Kidney capillary endothelial cell (primary cell): Measurements from ENCODE around the gene DHRS2.
A peak's percentile ranks its signal among the peaks of the same experiment; 100 is the strongest.

ENCODE experiments used
- DNase-seq: peaks from one replicate; pipeline ENCODE4 v3.0.0-alpha.2; 2018; ENCODE audit warnings: low spot score

The DHRS2 gene

DNA sequence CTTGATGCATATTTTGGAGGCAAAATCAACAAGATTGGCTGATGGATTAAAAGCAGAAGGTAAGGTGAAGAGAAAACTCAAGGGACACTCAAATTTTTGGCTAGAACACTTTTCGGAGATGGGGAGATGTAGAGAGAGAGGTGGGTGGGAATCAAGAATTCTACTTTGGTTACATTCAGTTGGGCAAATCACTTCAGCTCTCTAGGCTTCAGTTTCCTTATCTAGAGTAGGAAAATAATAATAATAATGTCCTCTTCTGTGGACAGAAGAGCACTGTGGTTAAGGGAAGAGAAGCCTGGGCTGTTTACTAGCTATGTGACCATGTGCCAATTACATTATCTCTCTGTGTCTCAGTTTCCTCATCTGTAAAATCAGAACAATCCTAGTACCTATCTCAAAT, 23.4 kb upstream of the DHRS2 start:
- no peak for DNase-seq

- DNase-seq: no peak
Observed at GRCh38 chr14:23613242-23614070, 22.7 kb upstream of the DHRS2 start.

DNA sequence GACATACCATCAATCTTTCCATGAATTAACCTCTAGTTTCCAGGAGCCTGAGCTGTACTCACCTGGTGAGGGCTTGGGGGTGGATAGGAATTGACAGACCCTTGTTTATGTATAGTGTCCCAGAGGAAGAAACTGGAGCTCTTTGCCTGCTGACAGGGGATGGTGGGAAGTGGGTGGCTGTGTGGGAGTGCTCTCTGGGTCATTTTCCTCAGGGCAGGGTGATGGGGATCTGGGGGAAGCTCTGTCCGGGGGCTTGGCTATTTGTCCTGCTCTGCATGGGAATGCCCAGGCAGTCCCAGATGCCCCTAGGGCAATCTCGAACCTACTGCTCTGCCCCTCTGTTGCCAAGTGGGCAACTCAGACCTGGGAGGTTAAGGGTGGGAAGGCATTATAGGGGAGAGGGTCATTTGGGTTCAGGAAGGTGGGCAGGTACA, 21.8 kb upstream of the DHRS2 start:
- DNase-seq: no peak

- no peak for DNase-seq
Observed at GRCh38 chr14:23615856-23616255, 20.3 kb upstream of the DHRS2 start.

DNA sequence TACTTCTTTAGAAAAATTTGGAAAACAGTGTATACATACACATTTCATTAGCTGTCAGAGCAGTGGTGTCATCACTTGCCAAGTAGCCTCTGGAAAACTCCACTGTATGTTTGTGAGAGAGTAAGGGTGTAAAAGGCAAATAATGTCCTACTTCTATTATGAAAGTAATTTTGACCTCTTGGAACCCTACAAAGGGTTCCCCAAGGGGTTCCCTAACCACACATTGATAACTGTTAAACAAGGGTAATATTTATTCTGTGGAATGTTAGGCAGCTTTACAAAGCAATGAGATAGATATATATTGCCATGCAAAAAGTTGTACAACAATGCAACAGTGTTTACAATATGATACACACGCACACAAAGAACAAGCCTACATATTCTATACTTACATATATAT, 18.6 kb upstream of the DHRS2 start:
- no peak for DNase-seq

GRCh38 chr14:23618415-23618988, 17.7 kb upstream of the DHRS2 start:
- no peak for DNase-seq

GRCh38 chr14:23620177-23620702, 15.9 kb upstream of the DHRS2 start:
- no peak for DNase-seq

DNA sequence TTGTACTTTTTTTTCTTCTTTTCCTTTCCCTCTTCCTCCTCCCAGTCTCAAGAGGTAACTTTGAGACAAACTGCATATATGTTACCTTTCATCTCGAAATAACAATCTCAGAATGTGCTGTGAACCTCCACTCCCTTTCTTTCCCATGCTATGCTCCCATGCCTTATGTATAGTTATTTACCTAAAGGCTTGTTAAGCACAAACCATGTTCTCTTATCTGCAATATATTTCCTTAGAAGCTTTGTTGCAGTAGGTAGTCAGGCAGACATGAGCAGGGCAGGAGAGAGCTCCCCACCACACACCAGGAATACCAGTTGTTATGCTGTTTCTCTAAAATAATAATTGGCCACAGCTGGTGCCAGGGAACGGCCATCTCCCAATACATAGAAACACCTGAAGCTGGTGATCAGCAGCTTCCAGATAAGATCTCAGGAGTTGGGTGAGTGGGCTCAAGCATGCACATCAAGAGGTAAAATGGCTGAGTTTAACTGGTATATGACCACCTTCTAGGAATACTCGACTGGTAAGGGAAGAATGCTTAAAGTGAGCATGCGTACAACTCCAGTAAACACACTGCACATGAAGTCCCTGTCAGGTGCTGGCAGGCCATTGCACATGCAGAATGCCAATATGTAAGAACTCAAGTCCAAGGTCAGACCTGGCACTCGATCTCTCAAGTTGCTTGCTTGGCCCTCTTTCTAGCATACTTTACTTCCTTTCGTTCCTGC, 14.8 kb upstream of the DHRS2 start:
- DNase-seq: no peak

- no peak for DNase-seq
Observed at GRCh38 chr14:23621932-23622730, 14.0 kb upstream of the DHRS2 start.

DNA sequence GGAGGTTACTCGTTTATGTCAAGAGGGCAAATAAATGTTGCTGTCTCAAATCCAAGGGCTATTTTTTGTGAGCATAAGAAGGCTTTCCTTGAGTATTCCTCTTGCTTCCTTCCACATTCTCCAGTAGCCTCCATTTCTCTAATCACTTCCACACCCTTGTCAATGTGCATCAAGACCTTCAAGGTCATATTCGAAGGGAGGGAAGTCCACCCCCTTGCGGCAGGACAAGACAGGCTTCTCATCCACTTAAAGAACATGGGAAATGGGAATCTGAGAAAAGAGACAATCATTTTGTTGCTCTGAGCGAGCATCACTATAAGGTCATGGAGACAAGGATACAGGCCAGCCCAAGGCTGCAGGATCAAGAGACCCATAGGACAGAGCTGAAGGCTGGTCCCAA, 13.2 kb upstream of the DHRS2 start:
- DNase-seq: no peak

GRCh38 chr14:23623962-23624361, 12.2 kb upstream of the DHRS2 start:
- DNase-seq: no peak

- DNase-seq: no peak
Observed at GRCh38 chr14:23624830-23625404, 11.2 kb upstream of the DHRS2 start.

DNA sequence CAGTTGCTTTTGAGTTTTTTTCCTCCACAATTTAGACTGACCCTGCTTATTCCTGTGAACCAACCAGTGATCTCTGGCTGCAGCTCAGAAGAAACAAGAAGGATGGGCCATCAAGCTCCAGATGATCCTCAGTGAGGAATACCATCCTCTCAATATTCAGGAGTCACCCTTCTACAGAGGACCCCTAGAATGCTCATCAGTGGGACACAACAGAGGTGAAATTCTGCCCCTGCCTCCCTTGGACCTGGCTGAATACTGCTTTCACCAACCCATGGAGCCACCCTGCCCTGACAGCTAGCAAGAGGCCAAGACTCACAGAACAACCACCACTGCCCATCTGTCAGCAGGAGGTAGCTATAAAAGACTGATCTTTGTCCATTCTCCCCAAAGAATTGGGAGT, 9.2 kb upstream of the DHRS2 start:
- no peak for DNase-seq

GRCh38 chr14:23627961-23628360, 8.2 kb upstream of the DHRS2 start:
- no peak for DNase-seq

DNA sequence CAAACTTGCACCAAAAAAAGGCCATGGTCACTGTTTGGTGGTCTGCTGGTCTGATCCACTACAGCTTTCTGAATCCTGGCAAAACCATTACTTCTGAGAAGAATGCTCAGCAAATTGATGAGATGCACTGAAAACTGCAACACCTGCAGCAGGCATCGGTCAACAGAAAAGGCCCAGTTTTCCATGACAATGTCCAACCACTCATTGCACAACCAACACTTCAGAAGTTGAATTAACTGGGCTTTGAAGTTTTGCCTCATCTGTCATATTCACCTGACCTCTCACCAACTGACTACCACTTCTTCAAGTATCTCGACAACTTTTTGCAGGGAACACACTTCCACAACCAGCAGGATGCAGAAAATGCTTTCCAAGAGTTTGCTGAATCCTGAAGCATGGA, 7.0 kb upstream of the DHRS2 start:
- no peak for DNase-seq

- no peak for DNase-seq
Observed at GRCh38 chr14:23629832-23630396, 6.2 kb upstream of the DHRS2 start.

DNA sequence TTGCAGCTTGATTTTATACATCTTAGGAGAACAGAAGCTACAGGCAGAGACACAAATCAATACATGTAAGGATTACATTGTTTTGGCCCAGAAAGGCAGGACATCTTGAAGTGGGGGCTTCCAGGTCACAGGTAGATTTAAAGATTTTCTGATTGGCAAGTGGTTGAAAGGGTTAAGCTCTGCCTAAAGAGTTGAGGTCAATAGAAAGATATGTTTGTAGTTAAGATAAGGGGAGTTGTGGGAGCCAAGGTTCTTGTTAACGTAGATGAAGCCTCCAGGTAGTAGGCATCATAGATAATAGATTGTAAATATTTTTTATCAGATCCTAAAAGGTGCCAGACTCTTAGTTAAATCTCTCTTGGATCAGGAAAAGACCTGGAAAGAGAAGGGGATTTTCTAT, 5.5 kb upstream of the DHRS2 start:
- DNase-seq: no peak

DNA sequence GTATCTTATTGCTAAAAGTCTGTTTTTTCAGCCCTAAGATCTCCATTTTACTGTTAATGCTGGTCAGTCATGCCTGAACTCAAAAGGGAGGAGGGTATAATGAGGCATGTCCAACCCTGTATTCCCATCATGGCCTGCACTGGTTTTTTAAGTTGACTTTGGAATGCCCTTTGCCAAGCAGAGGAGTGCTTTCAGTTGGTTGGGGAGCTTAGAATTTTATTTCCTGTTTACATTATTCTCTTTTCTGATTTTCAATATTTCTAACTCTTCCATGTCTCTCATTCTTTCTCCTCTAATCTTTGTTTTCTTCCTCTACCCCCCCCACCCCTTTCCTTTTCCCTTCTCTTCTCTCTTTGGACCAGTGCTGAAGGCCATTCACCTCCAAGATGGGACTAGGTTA, 4.9 kb upstream of the DHRS2 start:
- DNase-seq: no peak

GRCh38 chr14:23631702-23632460, 4.3 kb upstream of the DHRS2 start:
- peak; percentile 51 for DNase-seq

DNA sequence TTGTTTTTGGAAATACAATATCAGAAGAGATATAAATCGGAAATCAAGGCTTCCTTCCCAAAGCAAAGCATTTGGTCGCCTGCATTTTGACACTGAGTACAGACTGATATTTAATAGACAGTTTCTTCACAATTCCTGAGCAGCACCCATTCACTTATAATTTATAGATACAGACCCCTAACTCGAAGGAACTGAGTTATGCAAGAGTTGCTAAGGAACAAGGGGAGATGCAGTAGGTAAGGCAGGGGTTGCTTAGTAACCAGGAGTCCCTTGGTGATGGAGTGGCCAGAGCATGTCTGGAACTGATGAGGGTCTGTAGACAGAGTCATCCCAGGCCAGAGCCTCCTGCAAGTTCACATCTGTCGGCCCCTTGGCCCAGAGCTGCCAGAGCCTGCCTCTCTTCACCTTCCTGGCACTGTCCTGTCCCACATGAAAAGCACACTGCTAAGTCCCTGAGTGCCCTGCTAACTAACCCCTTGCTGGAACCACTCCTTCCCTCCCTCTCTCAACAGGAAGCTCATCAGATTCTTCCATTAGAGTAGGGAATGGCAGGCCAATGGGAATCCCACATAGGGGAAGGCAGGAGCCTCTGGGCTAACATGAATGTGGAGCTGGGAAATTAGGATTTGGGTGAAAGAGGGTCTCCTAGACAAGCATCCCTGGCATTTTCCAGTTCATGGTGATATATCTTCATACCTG, 3.6 kb upstream of the DHRS2 start:
- no peak for DNase-seq
